Endothelial cell of umbilical vein (primary cell): Measurements from ENCODE around the gene OSBPL9. TPM values are rescaled to one million over a fixed set of nuclear protein-coding genes. Genes with fewer than 3 reads are reported as not detected.

Experiments used
- BruUV-seq: library from RNA; stranded (reverse); fragments of 400-500 nt; replicated peaks from 2 replicates; lab custom pipeline; 2021; lab: Mats Ljungman, UMichigan
- CTCF ChIA-PET: fragments of 300-600, 350-600 bp; sonication (Branson Sonifier 250); formaldehyde crosslinking; loops from one replicate; lab custom pipeline; 2021; ENCODE audit warnings: antibody characterized with exemption, inconsistent platforms; lab: Charles Lee
- POLR2A ChIA-PET: fragments of 300-600, 350-600 bp; sonication (Branson Sonifier 250); formaldehyde crosslinking; loops from one replicate; lab custom pipeline; 2021; ENCODE audit warnings: antibody characterized with exemption, inconsistent platforms; lab: Charles Lee
- DNase-seq: peaks from one replicate; pipeline ENCODE4 v3.0.0-alpha.2; 2011; ENCODE audit warnings: low read depth, low spot score
- FAIRE-seq: peaks from 2 replicates; lab custom pipeline; 2011; peaks lifted over from hg19 to GRCh38; lab: Jason Lieb, UNC
- H2AFZ ChIP-seq: 2 replicates; pipeline ENCODE4 v1.6.0; 2012; ENCODE audit warnings: low read depth, low read length, control low read depth, inconsistent platforms
- H3K27ac ChIP-seq: 2 replicates; pipeline ENCODE4 v1.5.1; 2011; ENCODE audit warnings: low read depth, mild to moderate bottlenecking, control low read depth, low read length, moderate library complexity; ENCODE audit not compliant: insufficient read depth
- H3K27me3 ChIP-seq, 2 experiments: 2 replicates each; pipeline versions ENCODE4 v1.6.0 to v1.6.1; 2011; ENCODE audit warnings: low read length in 2 of 2, mixed read lengths in 1 of 2; ENCODE audit not compliant: control insufficient read depth in 2 of 2, insufficient read depth in 2 of 2
- H3K36me3 ChIP-seq, 2 experiments: 2 replicates in 1 of 2; 3 replicates in 1 of 2; pipeline ENCODE4 v1.5.1; 2011; ENCODE audit warnings: low read length in 2 of 2, mild to moderate bottlenecking in 1 of 2, moderate library complexity in 1 of 2; ENCODE audit not compliant: control insufficient read depth in 2 of 2, insufficient read depth in 2 of 2; ENCODE audit errors: extremely low read depth in 1 of 2
- H3K4me1 ChIP-seq: 3 replicates; pipeline ENCODE4 v1.5.1; 2011; ENCODE audit warnings: mild to moderate bottlenecking, low read length; ENCODE audit not compliant: control insufficient read depth, insufficient read depth; ENCODE audit errors: extremely low read depth
- H3K4me2 ChIP-seq: 2 replicates; pipeline ENCODE4 v1.6.1; 2011; ENCODE audit warnings: low read length, control low read depth, mixed read lengths; ENCODE audit not compliant: insufficient read depth
- H3K4me3 ChIP-seq, 3 experiments: fragments of 200-600 bp in 1 of 3; sonication (generic), shearing (Covaris generic) in 1 of 3; replicated peaks in 1 of 3; 2 replicates each; pipeline ENCODE4 v1.5.1; 2011 to 2016; ENCODE audit warnings: control low read depth in 3 of 3, low read length in 3 of 3, mild to moderate bottlenecking in 2 of 3, inconsistent platforms in 1 of 3, low read depth in 1 of 3, moderate library complexity in 1 of 3; ENCODE audit not compliant: insufficient read depth in 1 of 3
- H3K79me2 ChIP-seq: 2 replicates; pipeline ENCODE4 v1.6.0; 2012; ENCODE audit warnings: low read length, inconsistent platforms; ENCODE audit not compliant: control insufficient read depth, insufficient read depth
- H3K9ac ChIP-seq: replicated peaks from 2 replicates; pipeline ENCODE3; 2011; ENCODE audit warnings: low read length, control low read depth; ENCODE audit not compliant: insufficient read depth; ENCODE audit errors: extremely low read depth
- H3K9me1 ChIP-seq: replicated peaks from 3 replicates; pipeline ENCODE4 v1.6.0; 2011; ENCODE audit warnings: mild to moderate bottlenecking, low read length; ENCODE audit not compliant: control insufficient read depth, insufficient read depth; ENCODE audit errors: extremely low read depth
- H3K9me3 ChIP-seq: replicated peaks from 2 replicates; pipeline ENCODE4 v1.5.1; 2012; ENCODE audit warnings: low read length, inconsistent platforms; ENCODE audit not compliant: control insufficient read depth, insufficient read depth
- H4K20me1 ChIP-seq: replicated peaks from 2 replicates; pipeline ENCODE3; 2011; ENCODE audit warnings: mild to moderate bottlenecking, low read length; ENCODE audit not compliant: control insufficient read depth, insufficient read depth; ENCODE audit errors: extremely low read depth
- EZH2 ChIP-seq: IDR thresholded peaks from 2 replicates; pipeline ENCODE4 v1.6.1; 2012; ENCODE audit warnings: borderline replicate concordance, low read depth, mild to moderate bottlenecking, moderate library complexity, low read length, inconsistent platforms; ENCODE audit not compliant: severe bottlenecking
- FOS ChIP-seq: IDR thresholded peaks from 2 replicates; pipeline ENCODE4 v1.6.1; 2011; ENCODE audit warnings: mild to moderate bottlenecking, low read length, moderate library complexity, borderline replicate concordance; ENCODE audit not compliant: insufficient read depth
- GATA2 ChIP-seq: IDR thresholded peaks from 2 replicates; pipeline ENCODE4 v1.7.0; 2011; ENCODE audit warnings: low read depth, mild to moderate bottlenecking, moderate library complexity, mixed read lengths, low read length; ENCODE audit not compliant: insufficient read length, insufficient read depth
- JUN ChIP-seq: IDR thresholded peaks from 2 replicates; pipeline ENCODE4 v1.6.1; 2011; ENCODE audit warnings: borderline replicate concordance, low read depth; ENCODE audit not compliant: insufficient read length, insufficient read depth
- MYC ChIP-seq: IDR thresholded peaks from one replicate; pipeline ENCODE4 v1.6.1; 2011; ENCODE audit warnings: mild to moderate bottlenecking, low read depth, low read length
- POLR2A ChIP-seq: IDR thresholded peaks from 2 replicates; pipeline ENCODE4 v1.6.1; 2012; ENCODE audit warnings: low read depth, mild to moderate bottlenecking, control low read depth, low read length
- POLR2AphosphoS5 ChIP-seq: IDR thresholded peaks from 2 replicates; pipeline ENCODE4 v1.6.1; 2012; ENCODE audit warnings: low read depth, mild to moderate bottlenecking, control low read depth, low read length, moderate library complexity; ENCODE audit not compliant: insufficient read depth
- dilution Hi-C: fragments of 300-500 bp; cut with MboI; formaldehyde crosslinking; loops from one replicate; pipeline ENCODE4 v1.15.0; 2019; ENCODE audit warnings: low sequenced_read_pairs; ENCODE audit not compliant: extremely low pct_ligation_motif_present
- intact Hi-C: fragments of 100-400 bp; cut with micrococcal nuclease; formaldehyde crosslinking; loops from one replicate; pipeline ENCODE4 v1.10.0; 2022
- polyA plus RNA-seq, 4 experiments: library from polyadenylated mRNA; depleted of rRNA in 3 of 4; stranded (reverse) in 3 of 4; unstranded in 1 of 4; fragments of >200 nt; gene quantifications; 2 replicates each; pipeline versions ENCODE4 v1.2.1 to v1.2.3, GENCODE V29; 2011 to 2012; ENCODE audit warnings: missing spikeins in 1 of 4
- total RNA-seq: library from RNA; stranded (reverse); gene quantifications from 2 replicates; pipeline ENCODE4 v1.2.3, GENCODE V29; 2021
- TF ChIP-seq, protein P1 (sequence below), 2 donors: IDR thresholded peaks; 1 replicate in 1 of 2; 2 replicates in 1 of 2; pipeline ENCODE4 v1.5.1; 2011; ENCODE audit warnings: low read length in 2 of 2, mild to moderate bottlenecking in 2 of 2, moderate library complexity in 2 of 2, control low read depth in 1 of 2, inconsistent platforms in 1 of 2, low read depth in 1 of 2; ENCODE audit not compliant: insufficient read depth in 1 of 2; ENCODE audit errors: extremely low read depth in 1 of 2
- TF ChIP-seq, protein P2 (sequence below): IDR thresholded peaks from 2 replicates; pipeline ENCODE4 v1.6.1; 2011; ENCODE audit not compliant: insufficient read depth, insufficient read length

OSBPL9 gene
- total and polyA plus RNA-seq, 2 donors (not counting 3 experiments of a cell fraction or from before 2014, with no cell fraction given): 46.2 to 80.3 TPM

DNA sequence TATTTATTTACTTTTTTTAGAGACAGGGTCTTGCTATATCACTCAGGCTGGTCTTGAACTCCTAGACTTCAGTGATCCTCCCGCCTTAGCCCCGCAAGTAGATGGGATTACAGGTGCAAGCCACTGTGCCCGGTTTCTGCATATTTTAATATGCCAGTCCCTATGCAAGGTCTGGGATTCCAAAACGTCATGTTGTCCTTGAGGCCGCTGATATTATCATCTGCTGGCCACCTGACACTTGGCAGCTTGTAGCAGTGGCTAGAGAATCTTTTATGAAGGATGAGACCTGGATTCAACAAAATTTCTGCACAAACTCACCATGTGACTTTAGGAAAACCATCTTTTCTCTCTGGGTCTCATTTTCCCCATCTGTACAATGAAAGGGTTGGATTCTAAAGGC is 32.9 kb upstream of the OSBPL9 start:
- no peak overlapping the region for H3K9ac ChIP-seq
- no peak for FAIRE-seq
- no peak overlapping the region for H3K27ac ChIP-seq
- H3K4me1 ChIP-seq: no peaks in the 10 kb centered on the region
- no peaks in the 10 kb centered on the region for H3K9me3 ChIP-seq
- H2AFZ ChIP-seq: no peak overlapping the region
- H3K4me3 ChIP-seq: no peak overlapping the region
- CTCF ChIA-PET: interaction anchor here (0.6 kb wide), 1 partner anchor 176 kb away, joined by 3 read pairs; no protein-coding TSS in a partner anchor
- H3K4me2 ChIP-seq: no peak overlapping the region
- POLR2A ChIA-PET: no interaction called here
- H3K27me3 ChIP-seq: no peaks in the 10 kb centered on the region
- no peaks in the 10 kb centered on the region for H4K20me1 ChIP-seq
- dilution Hi-C loops: no loop called here
- H3K36me3 ChIP-seq: no peaks in the 10 kb centered on the region
- BruUV-seq: no TSS peak
- DNase-seq: no peak
- intact Hi-C loops: no loop called here
- H3K9me1 ChIP-seq: no peaks in the 10 kb centered on the region
- H3K79me2 ChIP-seq: no peaks in the 10 kb centered on the region
- TF ChIP-seq EZH2 (no peak), MYC (no peak), POLR2AphosphoS5 (no peak), FOS (no peak), JUN (no peak)
- TF ChIP-seq, protein P1, sequence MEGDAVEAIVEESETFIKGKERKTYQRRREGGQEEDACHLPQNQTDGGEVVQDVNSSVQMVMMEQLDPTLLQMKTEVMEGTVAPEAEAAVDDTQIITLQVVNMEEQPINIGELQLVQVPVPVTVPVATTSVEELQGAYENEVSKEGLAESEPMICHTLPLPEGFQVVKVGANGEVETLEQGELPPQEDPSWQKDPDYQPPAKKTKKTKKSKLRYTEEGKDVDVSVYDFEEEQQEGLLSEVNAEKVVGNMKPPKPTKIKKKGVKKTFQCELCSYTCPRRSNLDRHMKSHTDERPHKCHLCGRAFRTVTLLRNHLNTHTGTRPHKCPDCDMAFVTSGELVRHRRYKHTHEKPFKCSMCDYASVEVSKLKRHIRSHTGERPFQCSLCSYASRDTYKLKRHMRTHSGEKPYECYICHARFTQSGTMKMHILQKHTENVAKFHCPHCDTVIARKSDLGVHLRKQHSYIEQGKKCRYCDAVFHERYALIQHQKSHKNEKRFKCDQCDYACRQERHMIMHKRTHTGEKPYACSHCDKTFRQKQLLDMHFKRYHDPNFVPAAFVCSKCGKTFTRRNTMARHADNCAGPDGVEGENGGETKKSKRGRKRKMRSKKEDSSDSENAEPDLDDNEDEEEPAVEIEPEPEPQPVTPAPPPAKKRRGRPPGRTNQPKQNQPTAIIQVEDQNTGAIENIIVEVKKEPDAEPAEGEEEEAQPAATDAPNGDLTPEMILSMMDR (IDR thresholded peaks at IDR 0.05; ENCODE audit: extremely low read depth in 1 of 2, insufficient read depth in 1 of 2, low read depth in 1 of 2, low read length in 2 of 2): no peak

DNA sequence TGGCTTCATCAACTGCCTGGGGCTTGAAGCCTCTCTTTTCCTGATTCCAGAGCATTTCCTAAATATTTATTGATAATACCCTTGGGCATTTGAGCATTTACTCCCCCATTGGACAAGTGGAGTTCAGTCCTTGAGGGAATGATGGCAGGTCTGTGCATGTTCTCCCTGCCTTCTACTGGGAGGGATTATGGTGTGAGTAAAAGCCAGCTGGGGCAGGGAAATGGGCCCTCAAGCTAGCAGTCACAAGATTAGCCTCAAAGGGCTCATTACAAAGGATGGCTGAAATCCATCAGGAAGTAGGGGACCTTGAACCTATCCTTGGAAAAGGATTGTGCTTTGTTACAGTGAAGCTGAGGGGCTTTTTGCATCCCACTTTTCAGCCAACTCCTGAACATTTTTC is 24.2 kb upstream of the OSBPL9 start:
- dilution Hi-C loops: no loop called here
- peaks cover 4 to 13% of the 10 kb centered on the region in 2 experiments for H3K27me3 ChIP-seq
- intact Hi-C loops: no loop called here
- ChIA-PET POLR2A (no interaction called here), CTCF (interaction anchor here (0.7 kb wide), 1 partner anchor 76 kb away, joined by 4 read pairs; no protein-coding TSS in a partner anchor)
- no peak for DNase-seq
- H3K9me3 ChIP-seq: no peaks in the 10 kb centered on the region
- no peaks in the 10 kb centered on the region for H3K4me1 ChIP-seq
- no peak overlapping the region for H3K4me2 ChIP-seq
- TF ChIP-seq FOS (no peak), POLR2AphosphoS5 (no peak), MYC (no peak), GATA2 (no peak), JUN (no peak), POLR2A (no peak), EZH2 (no peak)
- TF ChIP-seq, protein P1 (IDR thresholded peaks at IDR 0.05; ENCODE audit: extremely low read depth in 1 of 2, insufficient read depth in 1 of 2, low read depth in 1 of 2, low read length in 2 of 2): no peak
- TF ChIP-seq, protein P2, sequence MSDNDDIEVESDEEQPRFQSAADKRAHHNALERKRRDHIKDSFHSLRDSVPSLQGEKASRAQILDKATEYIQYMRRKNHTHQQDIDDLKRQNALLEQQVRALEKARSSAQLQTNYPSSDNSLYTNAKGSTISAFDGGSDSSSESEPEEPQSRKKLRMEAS: no peak
- H3K27ac ChIP-seq: no peak overlapping the region
- H3K79me2 ChIP-seq: no peaks in the 10 kb centered on the region
- FAIRE-seq: no peak
- no peak overlapping the region for H2AFZ ChIP-seq
- H3K4me3 ChIP-seq: no peak overlapping the region
- no peak overlapping the region for H3K9ac ChIP-seq
- no TSS peak for BruUV-seq
- H3K36me3 ChIP-seq: no peaks in the 10 kb centered on the region
- no peaks in the 10 kb centered on the region for H4K20me1 ChIP-seq
- no peaks in the 10 kb centered on the region for H3K9me1 ChIP-seq
